COR-L47 (cell line): Measurements from ENCODE around the gene RPS6KB2.
"Not testable (repeated sequence)": the region's sequence is repeated elsewhere in the genome, so short reads cannot be mapped to it uniquely, and the experiment has no call there.

Experiments used
- DNase-seq: peaks from one replicate; lab custom pipeline; 2025; lab: John Stamatoyannopoulos, UW

The RPS6KB2 gene

GRCh38 chr11:67442504-67443404 is 14.5 kb downstream of the RPS6KB2 start:
- no peak for DNase-seq

- no peak for DNase-seq
Measured at GRCh38 chr11:67445515-67445914, 17.2 kb downstream of the RPS6KB2 start.

- no peak for DNase-seq
Measured at GRCh38 chr11:67448220-67448609, 19.9 kb downstream of the RPS6KB2 start.

GRCh38 chr11:67449116-67449844 is 21.0 kb downstream of the RPS6KB2 start:
- DNase-seq = no peak

- no peak for DNase-seq
Measured at GRCh38 chr11:67450796-67451657, 22.7 kb downstream of the RPS6KB2 start.

- DNase-seq = no peak
Measured at GRCh38 chr11:67451658-67451976, 23.3 kb downstream of the RPS6KB2 start.

- DNase-seq = no peak
Measured at GRCh38 chr11:67452141-67452952, 24.1 kb downstream of the RPS6KB2 start, which contains the start of gene GPR152. Gene GPR152, minus strand, starts transcription at chr11:67452729. Its CDS starts 5 bp downstream, at chr11:67452724.

GRCh38 chr11:67453816-67454732 is 25.8 kb downstream of the RPS6KB2 start:
- no peak for DNase-seq

GRCh38 chr11:67455054-67455453 is 26.8 kb downstream of the RPS6KB2 start, which contains the start of gene CABP4:
Gene CABP4, plus strand, starts transcription at chr11:67455354. Its CDS starts 70 bp downstream, at chr11:67455424.
- no peak for DNase-seq

GRCh38 chr11:67456068-67456705 is 27.9 kb downstream of the RPS6KB2 start:
- no peak for DNase-seq

- no peak for DNase-seq
Measured at GRCh38 chr11:67457453-67457852, 29.2 kb downstream of the RPS6KB2 start.

GRCh38 chr11:67458266-67458665 is 30.0 kb downstream of the RPS6KB2 start:
- DNase-seq = no peak

- no peak for DNase-seq
Measured at GRCh38 chr11:67463186-67463585, 34.9 kb downstream of the RPS6KB2 start.

- DNase-seq = no peak
Measured at GRCh38 chr11:67463680-67464410, 35.6 kb downstream of the RPS6KB2 start.

GRCh38 chr11:67464411-67465188 is 36.3 kb downstream of the RPS6KB2 start:
- peak; percentile 86 for DNase-seq

GRCh38 chr11:67465189-67465510 is 36.9 kb downstream of the RPS6KB2 start:
- DNase-seq = no peak

- not testable (repeated sequence) for DNase-seq
Measured at GRCh38 chr11:67465530-67465929, 37.2 kb downstream of the RPS6KB2 start.

- no peak for DNase-seq
Measured at GRCh38 chr11:67466367-67466766, 38.1 kb downstream of the RPS6KB2 start.
